Gastroesophageal sphincter (tissue), 3 donors: ENCODE measurements around the gene HS3ST4.

ENCODE experiments used
- CTCF ChIP-seq, 4 experiments: fragments of 200-600 bp in 2 of 4; fragments of 450-650 bp in 2 of 4; sonication (generic) in 1 of 4; IDR thresholded peaks; one replicate each; pipeline ENCODE4 v1.5.1; 2017 to 2019; ENCODE audit warnings: antibody characterized with exemption in 4 of 4, mild to moderate bottlenecking in 2 of 4, moderate library complexity in 2 of 4
- POLR2AphosphoS5 ChIP-seq: sonication (generic); formaldehyde crosslinking; IDR thresholded peaks from one replicate; pipeline ENCODE4 v1.6.1; 2017; ENCODE audit warnings: antibody characterized with exemption

GRCh38 chr16:25941800-25942499 is 250.2 kb downstream of the HS3ST4 start:
- TF ChIP-seq CTCF (IDR thresholded peaks at IDR 0.05), result no peak
- no peak for TF ChIP-seq POLR2AphosphoS5
